Measurements from ENCODE around the gene FAM25A.
"Not testable (repeated sequence)": the region's sequence is repeated elsewhere in the genome, so short reads cannot be mapped to it uniquely, and the experiment has no call there.

Gene FAM25A

DNA sequence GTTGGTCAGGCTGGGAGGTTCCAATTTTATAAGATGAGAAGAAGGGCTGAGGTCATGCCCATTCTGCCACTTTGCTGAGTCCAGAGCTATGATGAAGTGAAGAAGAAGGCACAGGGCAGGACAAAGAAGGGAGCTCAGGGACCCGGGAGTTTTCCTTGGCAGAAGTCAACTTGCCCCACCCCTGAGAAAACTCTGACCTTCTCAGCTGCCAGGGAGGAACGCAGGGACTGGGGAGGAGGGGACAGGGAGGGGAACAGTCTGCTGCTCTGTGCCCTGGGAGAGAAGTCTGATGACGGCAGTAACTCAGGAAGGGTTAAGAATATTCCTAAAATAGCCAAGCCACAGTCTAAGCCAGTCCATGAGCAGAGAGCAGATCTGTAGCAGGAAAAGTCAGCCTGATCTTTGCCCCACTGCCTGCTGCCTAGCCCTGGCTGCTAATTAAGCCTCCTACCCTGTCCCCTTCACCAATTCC lies 40.1 kb upstream of the FAM25A start:
- no peak overlapping the region for H3K9ac ChIP-seq (ENCODE audit: low read length)
- no peak overlapping the region for H2BK5ac ChIP-seq (ENCODE audit: low read depth, low read length, poor library complexity)
- no peak overlapping the region for H2AFZ ChIP-seq (ENCODE audit: insufficient read depth, low read length, poor library complexity)
- no peak overlapping the region for H4K8ac ChIP-seq (ENCODE audit: low read depth, low read length)
- H4K12ac ChIP-seq (ENCODE audit: low read depth, low read length), result no peak overlapping the region
- H3K23ac ChIP-seq (ENCODE audit: low read length), result no peak overlapping the region
- no peak overlapping the region for H2BK120ac ChIP-seq (ENCODE audit: insufficient read depth, low read length, poor library complexity)
- H3K4ac ChIP-seq (ENCODE audit: low read depth, low read length), result no peak overlapping the region
- DNase-seq, result no peak
- no peak overlapping the region for H3K4me3 ChIP-seq (ENCODE audit: low read depth, low read length)
- H3K27ac ChIP-seq (ENCODE audit: low read depth, low read length), result no peak overlapping the region
- no peak overlapping the region for H3K14ac ChIP-seq (ENCODE audit: low read length)
- H3K36me3 ChIP-seq (ENCODE audit: control insufficient read depth in 1 of 2, insufficient read depth in 2 of 2, low read length in 2 of 2), result no peaks in the 10 kb centered on the region
- H3K4me2 ChIP-seq (ENCODE audit: low read length), result no peak overlapping the region
- no peak overlapping the region for H4K91ac ChIP-seq (ENCODE audit: low read depth, low read length)
- no peaks in the 10 kb centered on the region for H3K27me3 ChIP-seq (ENCODE audit: insufficient read depth, low read length)
- H3K4me1 ChIP-seq (ENCODE audit: control insufficient read depth in 1 of 2, insufficient read depth in 2 of 2, low read length in 2 of 2), result no peaks in the 10 kb centered on the region
- no peaks in the 10 kb centered on the region for H3K79me2 ChIP-seq (ENCODE audit: control insufficient read depth, insufficient read depth, low read length, poor library complexity)
- no peaks in the 10 kb centered on the region for H3K79me1 ChIP-seq (ENCODE audit: low read length)
- H2AK5ac ChIP-seq (ENCODE audit: low read length), result no peak overlapping the region
- whole genome bisulfite sequencing (ENCODE audit: extremely low coverage, insufficient coverage, insufficient read length), result no CpG with 5 or more reads among the region's 3 CpGs
- H2BK12ac ChIP-seq (ENCODE audit: low read length), result no peak overlapping the region
- H3K18ac ChIP-seq (ENCODE audit: low read length), result no peak overlapping the region
- no peaks in the 10 kb centered on the region for H3K9me3 ChIP-seq (ENCODE audit: insufficient read depth, low read depth, low read length)

DNA sequence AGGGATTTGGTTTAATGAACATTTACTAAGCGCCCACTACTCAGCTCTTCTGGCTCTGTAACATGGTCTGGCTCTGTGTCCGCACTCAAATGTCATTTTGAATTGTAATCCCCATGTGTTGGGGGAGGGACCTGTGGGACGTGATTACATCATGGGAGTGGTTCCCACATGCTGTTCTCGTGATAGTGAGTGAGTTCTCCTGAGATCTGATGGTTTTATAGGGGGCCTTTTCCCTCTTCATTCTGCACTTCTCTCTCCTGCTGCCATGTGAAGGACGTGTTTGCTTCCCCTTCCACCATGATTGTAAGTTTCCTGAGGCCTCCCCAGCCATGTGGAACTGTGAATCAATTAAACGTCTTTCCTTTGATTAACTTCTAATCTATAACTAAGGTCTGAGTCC lies 39.1 kb upstream of the FAM25A start:
- H3K79me1 ChIP-seq (ENCODE audit: low read length), result not testable (repeated sequence)

DNA sequence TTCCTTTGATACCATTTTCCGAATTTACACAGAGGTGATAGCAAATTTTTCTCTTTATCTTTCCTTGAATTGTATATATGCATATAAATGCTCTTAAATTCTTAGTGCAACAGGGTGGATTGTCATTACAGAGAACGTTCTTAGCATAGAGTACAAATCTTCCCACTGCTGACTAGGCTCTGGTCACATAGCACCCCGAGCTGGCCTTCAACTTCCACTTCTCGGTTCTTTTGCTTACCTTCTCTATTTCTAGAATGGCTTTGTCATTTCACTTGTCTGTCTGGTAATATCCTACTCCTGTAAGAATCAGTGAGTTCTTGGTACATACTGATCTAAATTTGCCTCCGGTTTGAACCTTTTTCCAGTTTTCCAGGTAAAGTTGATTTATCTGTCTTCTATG lies 38.4 kb upstream of the FAM25A start:
- Histone ChIP-seq H3K27me3 (ENCODE audit: insufficient read depth, low read length) (no peaks in the 10 kb centered on the region), H3K23ac (ENCODE audit: low read length) (no peak overlapping the region), H3K4me2 (ENCODE audit: low read length) (no peak overlapping the region), H4K12ac (ENCODE audit: low read depth, low read length) (no peak overlapping the region), H3K4me3 (ENCODE audit: low read depth, low read length) (no peak overlapping the region), H3K9ac (ENCODE audit: low read length) (no peak overlapping the region), H3K36me3 (ENCODE audit: control insufficient read depth in 1 of 2, insufficient read depth in 2 of 2, low read length in 2 of 2) (no peaks in the 10 kb centered on the region), H3K27ac (ENCODE audit: low read depth, low read length) (no peak overlapping the region), H2BK12ac (ENCODE audit: low read length) (no peak overlapping the region), H3K14ac (ENCODE audit: low read length) (no peak overlapping the region), H3K4ac (ENCODE audit: low read depth, low read length) (no peak overlapping the region), H2BK5ac (ENCODE audit: low read depth, low read length, poor library complexity) (no peak overlapping the region), H3K79me2 (ENCODE audit: control insufficient read depth, insufficient read depth, low read length, poor library complexity) (no peaks in the 10 kb centered on the region), H3K4me1 (ENCODE audit: control insufficient read depth in 1 of 2, insufficient read depth in 2 of 2, low read length in 2 of 2) (no peaks in the 10 kb centered on the region), H2AFZ (ENCODE audit: insufficient read depth, low read length, poor library complexity) (no peak overlapping the region), H3K79me1 (ENCODE audit: low read length) (no peaks in the 10 kb centered on the region), H3K9me3 (ENCODE audit: insufficient read depth, low read depth, low read length) (no peaks in the 10 kb centered on the region), H2AK5ac (ENCODE audit: low read length) (no peak overlapping the region), H2BK120ac (ENCODE audit: insufficient read depth, low read length, poor library complexity) (no peak overlapping the region), H4K8ac (ENCODE audit: low read depth, low read length) (no peak overlapping the region), H4K91ac (ENCODE audit: low read depth, low read length) (no peak overlapping the region), H3K18ac (ENCODE audit: low read length) (no peak overlapping the region)
- DNase-seq, result no peak
- WGBS (ENCODE audit: extremely low coverage, insufficient coverage, insufficient read length), result no CpG with 5 or more reads among the region's 5 CpGs

More for the DNA sequence above, 39.1 kb upstream of the FAM25A start:
- not testable (repeated sequence) for H2AK5ac ChIP-seq (ENCODE audit: low read length); H3K23ac ChIP-seq (ENCODE audit: low read length); H4K91ac ChIP-seq (ENCODE audit: low read depth, low read length); H2AFZ ChIP-seq (ENCODE audit: insufficient read depth, low read length, poor library complexity); H3K4ac ChIP-seq (ENCODE audit: low read depth, low read length); H2BK5ac ChIP-seq (ENCODE audit: low read depth, low read length, poor library complexity); H3K36me3 ChIP-seq (ENCODE audit: control insufficient read depth in 1 of 2, insufficient read depth in 2 of 2, low read length in 2 of 2); H3K4me3 ChIP-seq (ENCODE audit: low read depth, low read length); H4K8ac ChIP-seq (ENCODE audit: low read depth, low read length); DNase-seq; H3K79me2 ChIP-seq (ENCODE audit: control insufficient read depth, insufficient read depth, low read length, poor library complexity); H3K4me1 ChIP-seq (ENCODE audit: control insufficient read depth in 1 of 2, insufficient read depth in 2 of 2, low read length in 2 of 2); H3K27ac ChIP-seq (ENCODE audit: low read depth, low read length); H2BK120ac ChIP-seq (ENCODE audit: insufficient read depth, low read length, poor library complexity); H2BK12ac ChIP-seq (ENCODE audit: low read length); H3K18ac ChIP-seq (ENCODE audit: low read length); H3K14ac ChIP-seq (ENCODE audit: low read length); H3K27me3 ChIP-seq (ENCODE audit: insufficient read depth, low read length); H3K9ac ChIP-seq (ENCODE audit: low read length); H3K9me3 ChIP-seq (ENCODE audit: insufficient read depth, low read depth, low read length); H3K4me2 ChIP-seq (ENCODE audit: low read length); H4K12ac ChIP-seq (ENCODE audit: low read depth, low read length)
- WGBS (ENCODE audit: extremely low coverage, insufficient coverage, insufficient read length), result no CpG with 5 or more reads among the region's 6 CpGs

DNA sequence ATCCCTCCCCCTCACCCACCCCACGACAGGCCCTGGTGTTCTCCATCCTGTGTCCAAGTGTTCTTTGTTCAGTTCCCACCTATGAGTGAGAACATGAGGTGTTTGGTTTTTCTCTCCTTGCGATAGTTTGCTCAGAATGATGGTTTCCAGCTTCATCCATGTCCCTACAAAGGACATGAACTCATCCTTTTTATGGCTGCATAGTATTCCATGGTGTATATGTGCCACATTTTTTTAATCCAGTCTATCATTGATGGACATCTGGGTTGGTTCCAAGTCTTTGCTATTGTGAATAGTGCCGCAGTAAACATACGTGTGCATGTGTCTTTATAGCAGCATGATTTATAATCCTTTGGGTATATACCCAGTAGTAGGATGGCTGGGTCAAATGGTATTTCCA lies 35.6 kb upstream of the FAM25A start:
- H3K18ac ChIP-seq (ENCODE audit: low read length); H3K4ac ChIP-seq (ENCODE audit: low read depth, low read length); H3K4me1 ChIP-seq (ENCODE audit: control insufficient read depth in 1 of 2, insufficient read depth in 2 of 2, low read length in 2 of 2); H2BK120ac ChIP-seq (ENCODE audit: insufficient read depth, low read length, poor library complexity); H4K8ac ChIP-seq (ENCODE audit: low read depth, low read length); H3K79me1 ChIP-seq (ENCODE audit: low read length); H3K14ac ChIP-seq (ENCODE audit: low read length); DNase-seq; H2BK12ac ChIP-seq (ENCODE audit: low read length); H4K91ac ChIP-seq (ENCODE audit: low read depth, low read length); H3K4me2 ChIP-seq (ENCODE audit: low read length); H2AK5ac ChIP-seq (ENCODE audit: low read length); H2AFZ ChIP-seq (ENCODE audit: insufficient read depth, low read length, poor library complexity); H3K23ac ChIP-seq (ENCODE audit: low read length); H3K27ac ChIP-seq (ENCODE audit: low read depth, low read length); H2BK5ac ChIP-seq (ENCODE audit: low read depth, low read length, poor library complexity); H3K27me3 ChIP-seq (ENCODE audit: insufficient read depth, low read length); H4K12ac ChIP-seq (ENCODE audit: low read depth, low read length); H3K9me3 ChIP-seq (ENCODE audit: insufficient read depth, low read depth, low read length); H3K9ac ChIP-seq (ENCODE audit: low read length); H3K36me3 ChIP-seq (ENCODE audit: control insufficient read depth in 1 of 2, insufficient read depth in 2 of 2, low read length in 2 of 2); H3K79me2 ChIP-seq (ENCODE audit: control insufficient read depth, insufficient read depth, low read length, poor library complexity); H3K4me3 ChIP-seq (ENCODE audit: low read depth, low read length): not testable (repeated sequence)
- WGBS (ENCODE audit: extremely low coverage, insufficient coverage, insufficient read length), result no CpG with 5 or more reads among the region's 4 CpGs
